HG03378 (cell line): ENCODE results near the gene CASZ1.

ENCODE experiments used
- ATAC-seq: cut with Tn5 transposase; IDR thresholded peaks from one replicate; pipeline ENCODE4 v1.9.1; 2021; ENCODE audit warnings: mild to moderate bottlenecking, moderate library complexity; ENCODE audit not compliant: unreplicated experiment

Gene CASZ1

DNA sequence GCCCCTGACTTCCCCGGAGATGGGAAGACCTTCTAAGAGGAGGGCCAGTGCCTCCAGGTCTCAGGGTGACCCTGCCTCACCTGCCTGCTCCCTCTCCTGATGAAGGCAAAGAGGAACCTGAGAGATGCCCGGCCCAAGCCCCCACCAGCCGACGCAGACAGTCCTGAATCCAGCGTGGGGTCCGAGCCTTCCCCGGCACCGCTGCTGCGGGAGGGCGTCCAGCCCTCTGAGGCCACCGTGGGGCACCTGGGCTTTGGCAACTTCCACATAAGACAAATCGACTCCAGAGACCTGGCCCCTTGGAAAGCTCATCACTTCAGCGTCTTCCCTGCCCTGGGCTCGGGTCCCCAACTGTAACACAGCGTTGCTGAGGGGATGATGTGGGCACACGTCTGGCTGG lies 122.2 kb downstream of the CASZ1 start:
- ATAC-seq, result no peak

DNA sequence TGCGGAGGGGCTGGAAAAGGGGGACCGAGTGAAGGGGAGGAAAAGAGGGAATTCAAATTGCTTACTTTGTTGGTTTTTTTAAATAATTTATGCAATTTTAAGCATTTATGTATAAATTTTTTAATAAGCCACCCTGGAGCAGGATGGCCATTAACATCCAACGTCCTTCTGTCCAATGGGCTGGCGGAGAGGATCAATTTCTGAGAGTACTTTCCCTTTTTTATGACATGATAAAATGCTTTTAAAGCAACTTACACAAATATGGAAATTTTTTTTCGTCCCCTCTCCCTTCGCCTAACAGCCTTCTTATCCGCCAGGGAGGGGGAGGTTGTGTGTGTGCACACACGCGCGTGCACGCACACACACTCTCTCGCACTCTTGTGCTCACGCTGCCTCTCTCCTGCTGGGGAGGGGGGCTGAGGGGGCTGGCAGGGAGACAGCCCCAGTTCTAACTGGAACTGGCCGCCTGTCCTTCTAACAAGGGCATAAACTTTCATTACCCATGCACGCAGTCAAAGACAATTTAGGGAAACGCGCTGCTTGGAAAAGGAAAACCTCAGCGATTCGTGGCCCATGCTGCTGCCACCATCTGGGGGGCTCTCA lies 123.2 kb downstream of the CASZ1 start:
- ATAC-seq, result no peak

DNA sequence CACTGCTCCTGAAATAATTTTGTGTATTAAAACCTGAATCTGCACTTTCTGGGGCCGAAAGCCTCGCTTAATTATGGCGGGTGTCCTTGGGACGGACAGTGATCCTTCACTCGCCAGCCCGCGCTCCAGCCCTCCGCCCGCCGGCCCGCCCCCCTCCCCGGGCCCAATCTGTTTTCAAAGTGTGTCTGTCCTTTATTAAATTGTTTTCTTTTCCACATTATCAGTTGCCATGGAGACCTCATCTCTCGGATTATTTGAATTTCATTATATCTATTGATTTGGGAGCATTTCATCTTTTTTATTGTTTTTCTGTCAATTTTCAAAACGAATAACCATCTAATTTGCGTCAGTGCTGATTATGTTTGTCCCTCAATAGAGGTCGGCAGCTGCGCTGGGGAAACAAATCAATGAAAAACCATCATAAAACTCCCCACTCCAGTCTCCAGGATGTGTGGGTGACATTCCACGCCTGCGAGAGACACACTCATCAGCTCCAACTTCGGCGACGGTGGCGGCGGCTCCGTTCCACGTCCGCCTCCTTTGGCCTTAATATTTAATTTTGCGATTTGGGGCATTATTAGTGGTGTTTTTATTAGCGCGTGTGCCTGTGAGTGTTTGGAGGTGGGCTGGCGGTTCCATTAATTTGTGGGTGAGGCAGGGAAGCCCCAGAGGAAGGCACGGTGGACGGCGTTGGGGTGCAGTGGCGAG lies 123.9 kb downstream of the CASZ1 start:
- ATAC-seq, result no peak

DNA sequence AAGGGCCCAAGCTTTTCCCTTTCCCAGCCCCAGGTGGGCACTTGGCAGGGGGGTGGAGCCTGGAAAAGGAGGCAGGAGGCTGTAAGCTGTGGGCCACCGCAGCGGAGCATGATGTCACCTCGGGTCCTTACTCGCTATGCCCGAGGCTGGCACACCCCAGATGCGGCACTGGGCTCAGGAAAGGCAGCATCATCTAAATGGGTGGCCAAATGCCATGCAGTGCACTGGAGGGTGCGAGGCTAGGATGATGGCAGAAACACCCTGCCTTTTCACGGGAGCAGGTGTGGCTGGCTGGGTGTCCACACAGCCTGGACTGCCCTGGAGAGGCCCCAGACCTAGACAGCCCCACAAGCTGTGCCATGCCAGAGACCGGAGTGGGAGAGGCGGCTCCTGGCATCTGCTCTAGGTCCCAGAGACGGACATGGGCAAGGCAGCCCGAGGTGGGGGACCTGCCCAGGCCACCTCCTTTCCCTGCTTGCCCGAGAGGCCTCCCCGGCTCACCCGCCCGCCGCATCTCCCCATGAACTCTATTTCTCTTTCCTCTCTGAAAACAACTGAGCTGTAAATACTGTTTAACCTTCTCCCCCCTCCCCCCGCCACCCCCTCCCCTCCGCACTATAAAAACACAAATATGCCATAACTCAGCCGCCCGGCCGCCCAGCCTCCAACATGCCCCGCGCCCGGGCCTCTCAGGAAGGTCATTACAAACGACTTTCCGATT lies 124.7 kb downstream of the CASZ1 start:
- no peak for ATAC-seq

DNA sequence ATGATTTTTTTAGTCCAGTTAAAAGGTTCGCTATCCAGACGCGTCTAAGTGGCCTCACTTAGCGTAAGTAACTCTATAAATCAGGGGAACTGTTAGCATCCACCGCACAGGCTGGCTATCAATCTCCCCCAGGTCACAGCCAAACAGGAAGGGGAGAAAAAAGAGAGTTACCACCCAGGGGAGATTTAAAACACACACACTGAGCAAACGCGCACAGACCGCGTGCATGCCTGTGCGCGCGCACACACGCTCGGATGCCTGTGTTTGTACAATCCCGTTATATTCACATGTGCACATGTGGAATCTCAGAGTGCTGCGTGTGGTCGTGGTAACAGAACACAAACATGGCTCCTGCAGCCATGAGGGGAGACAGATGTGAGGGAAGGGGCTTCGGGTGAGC lies 125.4 kb downstream of the CASZ1 start:
- no peak for ATAC-seq

DNA sequence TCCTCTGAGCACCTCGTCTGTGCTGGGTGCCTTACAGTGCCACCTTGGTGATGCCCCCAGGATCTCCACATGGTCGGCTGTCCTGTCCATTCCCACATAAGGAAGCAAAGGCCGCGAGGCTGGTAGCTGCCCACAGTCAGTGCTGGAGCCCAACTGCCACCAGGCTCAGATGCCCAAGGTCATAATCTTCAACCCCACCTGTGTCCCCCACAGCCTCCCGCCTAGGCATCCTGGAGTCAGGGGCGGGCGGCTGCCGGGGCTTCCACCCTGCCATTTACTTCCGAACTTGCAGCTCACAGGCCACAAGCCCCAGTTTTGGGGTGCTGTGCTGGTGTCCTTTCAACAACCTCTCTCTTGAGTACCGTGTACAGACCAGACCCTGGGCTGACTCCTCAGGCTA lies 126.3 kb downstream of the CASZ1 start:
- no peak for ATAC-seq

DNA sequence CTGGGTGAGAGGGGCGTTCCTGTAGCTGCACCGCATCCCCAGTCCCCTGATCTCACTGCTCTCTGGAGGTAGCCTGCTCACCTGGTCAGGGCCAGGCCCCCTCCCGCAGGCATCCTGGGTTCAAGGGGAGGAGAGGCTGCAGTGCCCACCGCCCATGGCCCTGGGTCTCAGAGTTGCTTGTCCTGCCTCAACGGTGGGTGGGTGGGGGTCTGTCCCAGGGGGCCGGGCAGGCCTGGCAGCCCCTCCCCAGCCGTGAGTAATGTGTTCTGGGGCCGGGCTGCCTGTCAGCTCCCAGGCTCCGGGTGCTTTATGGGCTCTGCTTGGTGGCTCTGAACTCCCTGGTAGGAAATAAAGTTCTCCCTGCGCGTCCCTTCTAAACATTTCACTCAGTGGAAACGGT lies 126.9 kb downstream of the CASZ1 start:
- ATAC-seq, result no peak

DNA sequence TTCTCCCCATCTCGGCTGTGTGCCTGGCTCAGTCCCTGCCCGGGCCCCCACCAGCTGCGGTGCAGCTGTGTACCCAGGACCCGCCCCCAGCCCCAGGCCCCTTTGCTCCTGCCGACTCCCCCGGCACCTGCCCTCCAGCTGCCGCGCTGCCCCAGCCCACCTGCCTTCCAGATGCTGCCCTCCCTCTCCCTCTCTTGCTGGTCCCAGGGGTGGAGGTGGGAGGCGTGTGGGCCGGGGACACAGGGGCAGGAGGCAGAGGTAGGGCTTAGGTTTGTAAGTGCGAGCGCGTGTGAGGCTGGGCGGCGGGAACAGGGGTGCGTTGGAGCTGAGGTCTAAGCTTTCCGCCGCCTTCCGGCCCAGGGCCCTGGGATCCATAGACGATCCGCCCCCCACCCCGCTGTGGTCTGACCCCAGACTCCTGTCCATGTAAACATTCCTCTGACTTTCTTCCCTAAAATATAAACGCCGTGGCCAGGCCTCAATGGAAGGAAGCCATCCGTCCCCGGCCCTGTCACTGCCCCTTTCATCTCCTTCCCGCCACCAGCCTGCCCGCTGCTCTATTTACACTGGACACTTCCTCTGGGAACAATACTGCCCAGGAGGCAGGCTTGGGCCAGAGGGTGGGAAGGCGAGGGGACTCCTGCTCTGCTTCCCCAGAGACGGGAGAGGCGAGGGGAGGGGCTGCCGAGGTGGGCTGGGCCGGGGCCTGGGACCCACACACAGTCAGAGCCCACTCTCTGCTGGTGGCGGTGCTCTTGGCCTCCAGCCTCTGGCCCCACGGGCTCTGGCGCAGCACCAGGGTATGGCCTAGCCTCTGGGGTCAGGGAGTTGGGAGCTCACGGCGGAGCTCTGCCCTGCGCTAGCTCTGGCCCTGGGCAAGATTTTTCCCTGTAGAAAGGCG lies 128.3 kb downstream of the CASZ1 start:
- no peak for ATAC-seq

DNA sequence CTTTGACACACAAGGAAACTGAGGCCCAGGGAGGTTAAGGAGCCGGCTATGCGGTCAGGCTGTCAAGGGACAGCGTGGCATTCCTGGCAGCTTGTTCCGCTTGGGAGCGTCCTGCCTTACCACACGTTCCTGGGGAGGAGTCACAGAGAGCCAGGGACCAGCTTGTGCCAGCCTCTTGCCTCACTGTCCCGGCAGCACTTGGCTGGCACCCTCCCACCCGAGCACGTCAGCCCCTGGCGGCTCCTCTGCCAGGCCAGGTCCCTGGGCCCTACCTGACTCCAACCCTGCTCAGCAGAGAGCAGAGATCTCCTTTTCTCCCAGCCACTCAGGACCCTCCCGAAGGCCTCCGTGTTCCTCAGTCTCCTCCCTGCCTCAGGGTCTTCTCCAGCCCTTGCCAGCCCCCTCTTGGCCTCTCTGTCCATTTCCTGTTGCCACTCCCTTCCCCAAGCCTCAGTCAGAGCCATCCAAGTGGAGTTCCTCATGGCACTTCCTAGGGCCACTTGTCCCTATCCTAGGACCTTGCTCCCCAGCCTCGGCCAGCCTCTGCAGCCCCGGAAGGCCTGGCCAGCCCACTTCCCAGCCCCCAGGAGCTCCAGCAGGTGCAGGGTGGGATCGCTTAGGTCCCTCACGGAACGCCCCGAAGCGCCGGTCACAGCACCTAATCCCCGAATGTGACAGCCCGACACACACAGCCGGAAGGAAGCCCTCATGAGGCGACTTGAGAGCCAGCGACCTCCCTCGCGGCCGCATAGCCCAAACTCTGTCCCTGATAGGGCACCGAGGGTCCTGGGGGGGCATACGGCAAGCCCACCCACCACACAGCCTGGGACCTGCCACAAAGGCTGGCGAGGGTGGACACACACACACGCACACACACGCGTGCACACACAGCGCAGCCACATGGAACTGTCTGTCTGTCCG lies 130.3 kb downstream of the CASZ1 start:
- ATAC-seq, result no peak

DNA sequence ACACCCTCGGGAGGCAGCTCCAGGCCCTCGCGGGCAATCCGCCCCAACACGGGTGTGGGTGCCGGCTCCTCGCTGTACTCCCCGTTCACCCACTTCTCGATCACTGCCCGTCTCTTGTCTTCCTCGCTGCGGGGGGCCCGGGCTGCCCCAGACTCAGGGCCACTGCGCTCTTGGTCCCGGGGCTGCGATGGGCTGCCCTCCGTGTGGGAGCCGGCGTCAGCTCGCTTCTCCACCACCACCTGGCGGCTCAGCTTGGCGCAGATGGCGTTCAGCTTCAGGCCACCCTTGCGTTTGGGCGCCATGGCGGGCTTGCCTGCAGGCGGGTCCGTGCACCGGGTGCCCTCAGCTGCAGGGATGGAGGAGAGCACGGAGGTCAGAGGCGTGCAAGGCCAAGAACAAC lies 131.2 kb downstream of the CASZ1 start:
- no peak for ATAC-seq

DNA sequence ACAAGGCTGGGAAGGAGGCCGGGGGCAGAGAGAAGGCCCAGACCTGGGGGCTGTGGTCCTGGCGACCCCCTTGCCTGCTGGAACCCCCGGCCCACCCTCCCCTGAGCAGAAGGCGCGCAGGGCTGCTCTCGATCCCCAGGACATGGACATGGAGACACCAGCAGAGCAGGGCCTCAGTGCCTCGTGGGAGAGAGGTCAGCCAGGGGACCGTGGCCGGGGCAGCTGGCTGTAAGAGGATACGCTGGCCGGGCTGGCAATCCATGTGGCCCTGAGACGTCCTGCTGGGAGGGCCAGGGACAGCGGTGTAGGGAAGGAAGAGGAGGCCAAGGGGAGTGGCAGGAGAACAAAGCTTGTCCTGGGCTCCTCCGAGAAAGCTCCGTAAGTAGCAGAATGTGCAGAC lies 132.2 kb downstream of the CASZ1 start:
- ATAC-seq, result no peak

DNA sequence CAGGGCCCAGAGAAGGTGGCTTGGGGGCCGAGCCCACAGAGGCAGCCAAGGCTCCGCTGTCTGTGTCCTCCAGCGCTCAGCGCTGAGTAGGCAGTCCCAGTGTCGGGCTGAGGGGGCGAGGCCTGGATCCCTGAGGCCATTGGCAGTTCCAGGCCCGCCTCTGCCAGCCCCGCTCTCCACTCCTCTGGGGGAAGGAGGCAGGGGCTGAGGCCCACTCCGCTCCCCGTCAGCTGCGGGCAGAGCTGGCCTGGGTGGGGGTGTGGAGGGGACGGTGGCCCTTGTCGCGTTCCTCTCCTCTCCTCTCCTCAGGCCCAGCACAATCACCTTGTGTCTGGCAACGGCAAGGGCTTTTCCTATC lies 132.8 kb downstream of the CASZ1 start:
- ATAC-seq, result no peak

DNA sequence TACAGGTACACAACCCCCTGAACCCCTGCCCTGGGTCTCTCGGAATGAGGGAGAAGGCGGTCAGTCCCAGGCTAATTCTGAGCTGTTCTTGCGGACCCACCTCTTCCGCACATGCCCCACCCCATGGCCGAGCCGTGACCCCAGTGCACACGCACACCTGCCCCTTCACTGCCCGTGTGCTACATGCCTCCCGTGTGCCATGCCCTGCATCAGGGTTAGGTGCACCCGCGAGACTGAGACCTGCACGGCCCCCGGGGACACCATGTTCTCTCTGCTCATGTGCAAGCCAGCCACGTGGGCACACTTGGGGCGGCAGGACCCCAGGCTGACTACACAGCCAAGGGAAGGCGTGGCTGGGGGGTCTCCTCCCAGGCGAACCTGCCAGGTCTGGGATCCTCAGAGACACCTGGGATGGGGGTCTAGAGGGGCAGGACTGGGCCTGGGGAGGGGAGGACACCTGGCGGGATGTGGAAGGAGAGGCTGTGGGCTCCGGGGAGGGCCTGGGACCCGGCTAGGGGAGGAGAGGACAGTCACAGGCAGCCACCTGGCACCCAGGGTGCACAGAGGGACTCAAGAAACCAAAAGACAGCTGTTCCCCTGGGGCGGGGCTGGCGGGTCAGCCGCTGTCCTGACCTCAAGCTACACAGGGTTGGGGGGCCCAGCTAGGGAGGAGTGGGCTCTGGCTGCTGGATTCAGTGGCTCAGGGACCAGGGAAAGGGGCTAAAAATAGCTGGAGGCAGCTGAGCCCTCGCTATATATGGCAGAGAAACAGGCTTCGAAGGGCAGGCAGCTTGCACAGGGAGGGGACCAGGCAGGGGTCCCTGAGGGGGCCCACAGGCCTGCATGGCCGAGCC lies 133.4 kb downstream of the CASZ1 start:
- no peak for ATAC-seq

DNA sequence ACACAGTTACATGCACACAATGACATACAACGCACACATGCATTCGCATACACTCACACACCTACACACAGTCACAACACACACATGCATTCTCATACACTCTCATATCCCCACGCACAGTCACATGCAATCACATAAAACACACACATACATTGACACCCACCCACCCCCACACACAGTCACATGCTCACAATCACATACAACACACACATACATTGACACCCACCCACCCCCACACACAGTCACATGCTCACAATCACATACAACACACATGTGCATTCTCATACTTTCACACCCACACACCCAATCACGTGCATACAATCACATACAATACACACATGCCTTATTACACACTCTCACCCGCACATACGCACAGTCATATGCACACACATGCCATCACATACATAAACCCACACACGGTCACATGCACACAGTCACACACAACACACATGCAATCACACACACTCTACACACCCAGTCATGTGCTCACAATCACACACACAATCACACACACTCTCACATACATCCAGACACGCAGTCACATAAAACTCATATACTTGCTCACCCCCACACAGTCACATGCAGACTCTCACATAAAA lies 134.3 kb downstream of the CASZ1 start:
- no peak for ATAC-seq

DNA sequence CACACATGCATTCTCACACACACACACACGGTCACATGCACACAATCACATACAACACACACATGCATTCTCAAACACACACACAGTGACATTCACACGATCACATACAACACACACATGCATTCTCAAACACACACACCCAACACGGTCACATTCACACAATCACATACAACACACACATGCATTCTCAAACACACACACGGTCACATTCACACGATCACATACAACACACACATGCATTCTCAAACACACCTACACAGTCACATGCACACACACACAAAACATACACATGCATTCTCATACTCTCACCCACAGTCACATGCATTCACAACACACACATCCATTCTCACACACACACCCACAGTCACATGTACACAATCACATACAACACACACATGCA lies 135.0 kb downstream of the CASZ1 start:
- no peak for ATAC-seq

DNA sequence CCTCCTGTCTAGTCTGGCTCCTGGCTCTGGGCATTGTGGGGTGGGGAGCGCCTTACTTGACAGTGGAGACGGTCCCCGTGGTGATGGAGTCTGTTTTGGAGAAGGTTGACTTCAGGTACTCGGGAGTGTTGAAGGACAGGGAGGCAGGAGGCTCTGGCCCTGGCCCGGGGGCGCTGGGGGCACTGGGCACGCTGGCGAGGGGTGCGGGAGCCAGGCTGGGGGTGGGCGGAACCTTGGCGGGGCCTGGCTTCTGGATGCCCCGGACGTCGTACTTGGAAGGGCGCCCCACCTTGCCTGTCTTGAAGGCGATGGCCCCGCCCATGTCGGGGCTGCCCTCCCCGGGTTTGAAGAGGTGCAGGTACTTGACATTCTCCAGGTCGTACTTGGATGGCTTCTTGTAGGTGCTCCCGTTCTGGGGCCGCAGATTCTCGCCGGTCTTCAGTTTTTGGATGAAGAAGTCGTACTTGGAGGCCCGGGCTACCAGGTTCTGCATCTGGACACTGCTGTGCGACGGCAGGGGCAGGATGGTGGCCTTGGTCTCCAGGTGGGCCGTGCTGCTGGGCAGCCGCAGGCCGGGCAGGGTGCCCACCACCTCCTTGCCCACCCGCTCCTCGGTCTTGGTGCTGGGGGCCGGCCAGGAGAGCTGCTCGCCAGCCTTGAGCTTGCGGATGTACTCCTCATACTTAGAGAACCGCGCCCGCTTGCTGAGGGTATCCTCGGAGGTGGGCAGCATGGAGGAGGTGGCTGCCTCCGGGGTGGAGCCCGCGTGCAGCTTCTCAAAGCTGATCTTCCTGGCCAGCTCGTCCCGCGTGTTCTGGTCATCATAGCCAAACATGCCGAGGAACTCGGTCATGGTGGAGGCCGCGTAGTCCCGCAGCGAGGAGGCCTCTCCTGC lies 136.6 kb downstream of the CASZ1 start:
- no peak for ATAC-seq

DNA sequence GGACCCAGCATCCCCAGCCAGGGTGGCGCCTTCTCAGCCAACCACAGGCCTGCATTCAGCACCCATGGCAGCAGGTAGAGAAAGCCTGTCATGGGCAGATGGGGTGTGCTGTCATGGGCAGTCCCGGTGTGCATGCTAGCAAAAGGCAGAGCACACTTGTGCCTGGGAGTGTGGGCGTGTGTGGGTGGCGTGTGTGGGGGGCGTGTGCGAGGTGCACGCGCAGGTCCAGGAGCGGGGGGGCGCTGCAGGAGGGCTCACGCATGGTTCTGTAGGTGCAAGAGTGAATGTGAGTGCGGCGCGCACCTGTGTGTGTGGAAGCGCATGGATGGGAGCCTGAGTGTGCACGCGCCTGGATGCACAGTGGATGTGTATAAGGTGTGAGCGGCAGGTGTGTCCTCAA lies 137.2 kb downstream of the CASZ1 start:
- ATAC-seq, result no peak
